ENCODE results near the gene GFOD2.

Gene GFOD2

GRCh38 chr16:67676516-67676915 is 42.6 kb downstream of the GFOD2 start:
- DNase-seq: no peak
- in situ Hi-C loops (cut with HindIII; ENCODE audit: low pct_ligation_motif_present, low pct_unique_long_range_greater_than_20kb, low sequenced_read_pairs): no loop called here

DNA sequence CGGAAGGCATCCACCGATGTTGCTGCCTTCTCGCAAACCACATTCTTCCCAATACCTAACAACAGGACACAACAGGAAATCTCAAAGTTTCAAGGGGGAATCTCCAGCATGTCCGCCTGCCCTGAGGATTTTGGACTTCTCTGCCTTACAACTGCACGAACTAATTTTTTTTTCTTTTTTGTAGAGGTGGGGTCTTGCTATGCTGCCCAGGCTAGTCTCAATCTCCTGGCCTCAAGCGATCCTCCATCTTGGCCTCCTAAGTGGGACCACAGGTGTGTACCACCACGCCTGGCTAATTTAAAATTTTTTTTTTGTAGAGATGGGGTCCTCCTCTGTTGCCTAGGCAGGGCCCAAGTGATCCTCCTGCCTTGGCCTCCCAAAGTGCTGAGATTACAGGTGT is 43.1 kb downstream of the GFOD2 start:
- no peak for DNase-seq
- in situ Hi-C loops (cut with HindIII; ENCODE audit: low pct_ligation_motif_present, low pct_unique_long_range_greater_than_20kb, low sequenced_read_pairs): no loop called here

GRCh38 chr16:67675579-67675935 is 43.6 kb downstream of the GFOD2 start:
- in situ Hi-C loops (cut with HindIII; ENCODE audit: low pct_ligation_motif_present, low pct_unique_long_range_greater_than_20kb, low sequenced_read_pairs): no loop called here
- DNase-seq: no peak

DNA sequence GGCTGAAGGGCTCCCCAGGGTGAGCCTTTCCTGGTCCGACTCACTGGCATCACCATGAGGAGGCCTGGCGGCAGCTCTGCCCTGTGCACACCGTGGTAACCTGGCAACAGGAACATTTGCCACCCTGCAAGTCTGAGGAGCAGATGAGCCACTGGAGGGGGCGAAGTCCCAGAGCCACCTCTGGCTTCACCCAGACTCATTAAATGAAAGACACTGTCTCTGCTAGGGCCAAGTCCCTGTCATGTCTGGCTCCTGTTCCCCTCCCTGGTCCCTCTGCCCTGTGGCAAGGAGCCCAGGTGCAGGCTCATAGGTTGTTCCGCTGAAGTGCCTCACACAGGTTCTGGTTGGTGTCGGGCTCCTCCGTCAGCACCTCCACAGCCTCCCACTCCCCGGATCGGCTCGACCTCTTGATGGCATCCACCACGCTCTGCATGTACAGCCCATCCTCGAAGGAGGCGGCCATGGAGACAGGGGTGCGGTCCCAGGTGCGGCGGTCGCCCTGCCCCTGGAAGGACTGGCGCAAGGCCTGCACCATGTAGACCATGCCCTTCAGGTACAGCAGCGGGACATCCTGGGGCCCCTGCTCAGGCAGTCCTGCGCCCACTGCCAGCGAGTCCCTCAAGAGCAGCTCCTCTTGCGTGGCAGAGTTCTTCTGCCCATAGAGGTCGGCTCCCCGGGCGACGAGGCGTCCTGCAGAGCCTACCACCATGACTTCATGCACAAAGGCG is 44.1 kb downstream of the GFOD2 start:
- in situ Hi-C loops (cut with HindIII; ENCODE audit: low pct_ligation_motif_present, low pct_unique_long_range_greater_than_20kb, low sequenced_read_pairs): no loop called here

DNA sequence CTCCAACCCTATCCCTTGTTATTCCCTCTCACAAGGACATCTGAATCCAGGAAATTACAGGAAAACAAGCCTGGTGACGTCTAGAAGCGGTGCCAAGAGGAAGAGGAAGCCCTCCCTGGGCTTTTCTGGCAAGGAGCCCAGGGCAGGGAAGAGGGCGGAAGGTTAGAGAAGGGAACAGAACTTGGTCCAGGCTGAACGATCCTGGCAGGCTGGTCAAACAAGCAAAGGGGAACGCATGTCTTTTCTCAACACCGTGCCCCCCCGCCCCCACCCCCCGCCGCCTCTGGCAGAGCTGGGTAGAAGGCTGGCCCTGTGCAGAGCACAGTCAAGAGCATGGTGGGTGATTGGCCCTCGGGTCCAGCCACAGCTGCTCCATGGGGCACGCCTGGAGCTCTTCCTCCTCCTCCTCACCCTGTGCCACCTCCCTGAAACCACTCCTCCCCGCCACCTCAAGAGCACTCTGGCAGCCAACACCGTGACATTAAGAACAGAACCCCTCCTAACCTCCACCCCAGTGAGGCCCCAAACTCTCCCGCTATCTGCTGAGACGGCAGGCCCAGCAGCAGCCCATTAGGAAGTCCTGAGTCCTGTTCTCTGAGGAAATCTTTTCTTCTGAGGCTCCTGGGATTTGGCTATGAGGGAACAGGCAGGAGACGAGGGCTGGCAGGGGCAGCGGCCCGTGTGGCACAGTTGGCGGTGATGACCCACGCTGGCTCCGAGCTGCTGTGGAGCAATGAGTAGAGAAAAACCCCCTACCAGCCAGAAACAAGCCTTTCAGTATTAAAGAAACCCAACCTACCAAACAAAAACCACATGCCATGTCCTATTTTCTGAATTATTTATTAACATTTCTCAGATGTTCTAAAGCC is 45.2 kb downstream of the GFOD2 start:
- DNase-seq: no peak
- in situ Hi-C loops (cut with HindIII; ENCODE audit: low pct_ligation_motif_present, low pct_unique_long_range_greater_than_20kb, low sequenced_read_pairs): no loop called here

More for the DNA sequence above, 44.1 kb downstream of the GFOD2 start:
- no peak for DNase-seq

DNA sequence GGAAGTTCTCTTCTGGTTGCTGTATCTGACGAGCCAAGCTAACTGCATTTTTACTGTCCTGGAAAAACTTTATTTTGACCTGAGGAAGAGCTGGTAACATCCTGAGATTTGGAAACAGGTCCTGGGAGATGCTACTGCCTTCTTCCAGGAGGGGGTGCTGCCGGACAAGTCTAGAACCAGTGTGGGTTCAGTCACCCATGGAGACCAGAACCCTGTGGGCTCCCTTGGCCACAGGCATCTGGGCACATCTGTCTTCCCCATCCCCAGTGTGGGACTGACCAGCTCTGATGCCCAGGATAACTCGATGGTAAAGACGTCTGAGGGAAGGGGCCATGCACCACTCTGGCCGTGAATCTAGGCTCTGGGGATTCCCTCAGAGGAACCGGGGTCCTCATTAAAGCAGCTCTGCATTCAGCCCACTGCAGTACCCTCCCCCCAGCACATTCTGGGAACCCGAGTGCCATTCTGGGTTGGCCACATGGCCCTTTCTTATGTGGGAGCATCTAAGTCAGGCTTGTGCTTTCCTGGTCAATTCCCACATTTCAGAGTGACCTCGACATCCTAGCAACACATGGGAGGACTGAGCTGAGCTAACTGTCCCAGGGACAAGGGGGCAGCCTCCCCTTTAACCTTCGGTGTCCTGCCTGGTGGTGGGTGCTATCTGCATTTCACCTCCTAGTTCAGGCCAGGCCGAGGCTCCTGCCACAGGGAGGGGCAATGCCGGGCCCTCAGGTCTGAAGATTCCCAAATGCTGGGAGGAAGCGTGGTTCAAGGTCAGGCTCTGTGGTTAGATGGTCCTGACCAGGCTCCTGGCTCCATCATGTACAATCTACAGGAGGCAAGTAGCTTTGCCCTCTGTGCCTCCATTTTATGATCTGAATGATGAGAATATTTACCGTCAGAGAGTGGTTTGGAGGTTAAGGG is 46.1 kb downstream of the GFOD2 start:
- peak; percentile 79 for DNase-seq
- in situ Hi-C loops (cut with HindIII; ENCODE audit: low pct_ligation_motif_present, low pct_unique_long_range_greater_than_20kb, low sequenced_read_pairs): no loop called here

GRCh38 chr16:67672306-67672705 is 46.8 kb downstream of the GFOD2 start:
- no peak for DNase-seq
- in situ Hi-C loops (cut with HindIII; ENCODE audit: low pct_ligation_motif_present, low pct_unique_long_range_greater_than_20kb, low sequenced_read_pairs): no loop called here

DNA sequence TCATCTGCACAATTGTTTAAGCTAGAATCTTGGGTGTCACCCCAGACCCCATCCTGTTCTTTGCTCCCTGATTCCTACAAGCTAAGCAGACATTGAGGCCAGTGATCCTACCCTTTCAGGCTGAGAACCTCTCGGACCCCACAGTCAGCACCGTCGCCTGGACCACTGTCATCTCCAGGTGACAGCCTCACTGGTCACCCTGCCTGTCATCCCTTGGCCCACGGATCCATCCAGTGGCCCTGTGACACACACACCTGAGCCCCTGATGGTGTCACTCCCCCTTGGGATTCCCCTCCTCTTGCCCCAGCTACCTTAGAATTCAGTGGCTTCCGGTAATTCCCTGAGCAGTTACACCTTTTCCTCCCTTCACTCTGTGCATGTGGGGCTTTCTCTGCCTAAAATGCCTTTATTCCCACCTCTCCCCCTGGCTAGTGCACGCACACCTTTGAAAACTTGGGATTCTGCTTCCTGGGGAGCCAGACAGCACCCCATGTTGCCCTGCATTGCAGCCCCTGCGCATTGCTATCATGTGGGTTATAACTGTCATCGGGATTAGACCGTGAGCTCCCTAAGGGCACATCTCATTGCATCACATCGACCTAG is 49.5 kb downstream of the GFOD2 start:
- no peak for DNase-seq
- in situ Hi-C loops (cut with HindIII; ENCODE audit: low pct_ligation_motif_present, low pct_unique_long_range_greater_than_20kb, low sequenced_read_pairs): no loop called here

GRCh38 chr16:67668495-67669157 is 50.5 kb downstream of the GFOD2 start:
- DNase-seq: no peak
- in situ Hi-C loops (cut with HindIII; ENCODE audit: low pct_ligation_motif_present, low pct_unique_long_range_greater_than_20kb, low sequenced_read_pairs): no loop called here

DNA sequence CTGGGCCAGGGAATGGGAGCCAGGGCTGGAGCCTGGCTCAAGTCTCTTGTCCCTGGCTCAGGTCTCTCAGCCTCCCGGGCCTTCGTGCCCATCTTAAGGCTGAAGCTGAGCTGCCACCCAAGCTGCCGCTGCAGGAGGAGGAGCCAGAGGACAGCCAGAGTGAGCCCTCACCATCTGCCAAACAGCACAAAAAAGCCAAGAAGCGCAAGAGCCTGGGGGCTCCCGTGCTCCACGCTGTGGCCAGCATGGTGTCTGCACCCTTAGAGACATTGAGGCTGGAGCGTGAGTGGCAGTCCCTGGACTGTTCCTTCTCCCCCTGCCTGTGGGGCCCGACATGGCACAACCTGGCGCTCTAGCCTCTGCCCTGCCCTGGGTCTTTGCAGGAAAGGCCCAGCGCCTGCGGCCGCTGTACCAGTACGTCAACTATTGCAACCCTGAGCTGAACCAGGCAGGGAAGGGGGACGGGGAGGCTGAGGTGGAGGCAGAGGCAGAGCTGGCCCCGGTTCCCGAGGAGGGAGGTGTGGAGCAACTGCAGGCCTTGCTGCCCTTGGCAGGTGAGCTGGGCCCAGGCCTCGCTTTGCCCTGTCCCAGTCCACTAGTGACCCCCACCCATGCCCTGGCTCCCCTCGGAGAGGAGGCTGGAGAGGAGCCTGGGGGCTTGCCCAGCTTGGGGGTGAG is 51.2 kb downstream of the GFOD2 start:
- peak; percentile 97 for DNase-seq
- in situ Hi-C loops (cut with HindIII; ENCODE audit: low pct_ligation_motif_present, low pct_unique_long_range_greater_than_20kb, low sequenced_read_pairs): no loop called here

GRCh38 chr16:67667453-67667816 is 51.7 kb downstream of the GFOD2 start:
- in situ Hi-C loops (cut with HindIII; ENCODE audit: low pct_ligation_motif_present, low pct_unique_long_range_greater_than_20kb, low sequenced_read_pairs): no loop called here
- no peak for DNase-seq

DNA sequence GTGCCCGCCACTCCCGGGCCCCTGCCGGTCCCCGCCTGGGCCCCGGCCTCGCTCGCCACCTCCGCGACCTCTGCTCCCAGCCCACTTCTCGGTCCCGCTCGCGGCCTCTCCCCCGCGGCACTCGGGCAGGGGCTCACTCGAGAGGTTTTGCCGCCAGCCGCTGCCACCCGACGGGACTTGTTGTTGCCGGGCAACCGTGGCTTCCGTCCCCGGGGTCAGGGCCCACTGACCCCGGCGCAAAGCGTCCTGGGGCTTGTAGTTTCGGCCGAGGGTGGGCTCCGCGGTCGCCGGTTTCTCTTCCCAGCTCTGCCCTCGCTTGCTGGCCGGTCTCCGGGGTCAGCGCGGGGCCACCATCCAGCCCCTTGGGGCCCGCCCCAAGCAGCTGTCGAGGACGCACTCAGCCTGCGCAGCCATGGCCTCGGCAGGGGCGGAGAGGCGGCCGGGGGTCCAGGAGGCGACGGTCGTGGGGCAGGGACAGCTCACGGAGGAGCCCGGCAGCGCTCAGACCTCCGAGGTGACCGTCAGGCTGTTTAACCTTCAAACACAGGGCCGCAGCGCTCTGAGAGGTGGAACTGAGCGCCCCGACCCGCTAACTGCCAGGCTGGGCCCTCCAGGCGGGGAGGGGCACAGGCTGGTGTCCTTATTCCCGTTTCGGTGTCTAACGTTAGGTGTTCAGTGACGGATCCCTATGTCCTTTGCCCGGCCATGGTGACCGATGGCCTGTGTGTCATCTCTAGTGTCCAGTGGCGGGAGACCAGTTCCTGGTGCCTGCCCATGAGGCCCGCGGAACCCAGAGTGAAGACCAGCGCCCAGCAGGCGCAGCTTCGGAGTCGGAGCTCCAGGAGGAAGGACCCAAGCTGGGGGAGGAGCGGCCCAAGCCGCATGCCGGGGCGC is 52.3 kb downstream of the GFOD2 start, which contains the start of the genes C16orf86 and ENKD1:
C16orf86 (plus strand) TSS at position 256 of the 894 bp plus-strand sequence; CDS start at position 413, 157 bp downstream.
ENKD1 (minus strand) TSS at position 192 of the 894 bp plus-strand sequence. CDS start 308 bp downstream, outside the sequence.
- in situ Hi-C loops (cut with HindIII; ENCODE audit: low pct_ligation_motif_present, low pct_unique_long_range_greater_than_20kb, low sequenced_read_pairs): no loop called here
- peak; percentile 82 for DNase-seq

- DNase-seq: peak; percentile 61
- in situ Hi-C loops (cut with HindIII; ENCODE audit: low pct_ligation_motif_present, low pct_unique_long_range_greater_than_20kb, low sequenced_read_pairs): no loop called here
Observed at GRCh38 chr16:67666032-67666551, 53.0 kb downstream of the GFOD2 start.

GRCh38 chr16:67665598-67665997 is 53.5 kb downstream of the GFOD2 start:
- no peak for DNase-seq
- in situ Hi-C loops (cut with HindIII; ENCODE audit: low pct_ligation_motif_present, low pct_unique_long_range_greater_than_20kb, low sequenced_read_pairs): no loop called here

DNA sequence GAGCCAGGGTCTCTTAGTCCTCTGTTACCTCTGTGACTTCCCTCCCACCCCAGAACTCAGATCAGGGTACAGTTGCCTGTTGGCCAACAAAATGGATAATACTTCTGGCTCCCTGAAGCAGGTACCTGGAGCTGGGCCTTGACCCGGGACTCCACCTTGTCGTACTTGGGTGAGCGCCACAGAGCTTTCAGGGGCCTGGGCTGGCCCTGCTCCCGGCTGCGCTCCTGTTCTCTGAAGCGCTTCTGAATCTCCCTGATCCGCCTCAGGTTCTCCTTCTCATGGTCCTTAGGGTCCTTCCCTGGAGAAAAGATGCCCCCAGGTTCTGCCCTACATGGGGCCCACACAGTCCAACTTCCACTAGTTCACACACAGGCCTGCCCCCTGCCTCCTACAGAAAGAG is 54.2 kb downstream of the GFOD2 start:
- DNase-seq: no peak
- in situ Hi-C loops (cut with HindIII; ENCODE audit: low pct_ligation_motif_present, low pct_unique_long_range_greater_than_20kb, low sequenced_read_pairs): no loop called here

DNA sequence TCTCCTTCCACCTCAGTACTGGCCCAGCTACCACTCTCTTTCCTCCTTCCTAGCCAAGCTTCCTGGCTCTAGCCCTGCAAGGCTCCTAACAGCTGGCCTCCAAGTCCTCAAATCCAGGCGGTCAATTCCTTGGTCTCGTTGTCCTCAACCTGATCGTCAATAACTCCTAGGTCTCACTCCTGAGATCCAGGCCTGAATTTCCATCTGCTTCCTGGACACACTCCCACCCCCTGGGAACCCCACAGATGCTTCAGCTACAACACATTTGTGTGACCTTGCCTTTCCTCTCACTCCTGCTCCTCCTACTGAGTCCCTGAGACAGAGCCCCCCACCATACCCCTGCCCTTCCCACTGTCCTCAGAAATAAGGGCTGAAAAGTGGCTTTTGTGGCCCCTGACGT is 54.9 kb downstream of the GFOD2 start:
- no peak for DNase-seq
- in situ Hi-C loops (cut with HindIII; ENCODE audit: low pct_ligation_motif_present, low pct_unique_long_range_greater_than_20kb, low sequenced_read_pairs): no loop called here

All from ACHN (cell line).